ENCODE data around the gene PODN. TPM values are rescaled to one million over a fixed set of nuclear protein-coding genes. Genes with fewer than 3 reads are reported as not detected.

PODN gene
- total RNA-seq, 3 donors from 2014 or later (not counting 1 experiment from before 2014, with no cell fraction given) = 8.8 to 13.2 (median 11.2) TPM

GRCh38 chr1:53081384-53082066 lies 19.5 kb downstream of the PODN start:
- Histone ChIP-seq H3K4me3 (ENCODE audit: low read length) (no peak overlapping the region), H3K9me3 (ENCODE audit: control insufficient read depth, insufficient read depth, low read length) (no peaks in the 10 kb centered on the region), H3K4me1 (ENCODE audit: control insufficient read depth, insufficient read depth, low read length) (peaks cover 28% of the 10 kb centered on the region), H3K27me3 (ENCODE audit: control insufficient read depth, insufficient read depth, low read length) (no peaks in the 10 kb centered on the region), H3K27ac (ENCODE audit: low read length) (no peak overlapping the region), H3K36me3 (ENCODE audit: control insufficient read depth, insufficient read depth, low read length) (no peaks in the 10 kb centered on the region)
- Mint-ChIP-seq H3K4me3 (no peak overlapping the region), H3K27me3 (ENCODE audit: low read depth in 2 of 2) (no peaks in the 10 kb centered on the region), H3K4me1 (peaks cover 24 to 27% of the 10 kb centered on the region in 2 donors), H3K27ac (no peak overlapping the region), H3K36me3 (no peaks in the 10 kb centered on the region), H3K9me3 (no peaks in the 10 kb centered on the region)
- WGBS (ENCODE audit: insufficient coverage) = 90% methylated on average over 14 of the region's 14 CpGs
- no peak for DNase-seq
- ATAC-seq = no peak
- TF ChIP-seq CTCF (IDR thresholded peaks at IDR 0.05) = no peak
- intact Hi-C loops (cut with micrococcal nuclease) = no loop called here

- Histone ChIP-seq H3K36me3 (ENCODE audit: control insufficient read depth, insufficient read depth, low read length) (no peaks in the 10 kb centered on the region), H3K27ac (ENCODE audit: low read length) (no peak overlapping the region), H3K27me3 (ENCODE audit: control insufficient read depth, insufficient read depth, low read length) (no peaks in the 10 kb centered on the region), H3K4me1 (ENCODE audit: control insufficient read depth, insufficient read depth, low read length) (peaks cover 28% of the 10 kb centered on the region), H3K9me3 (ENCODE audit: control insufficient read depth, insufficient read depth, low read length) (no peaks in the 10 kb centered on the region), H3K4me3 (ENCODE audit: low read length) (no peak overlapping the region)
- H3K27me3 Mint-ChIP-seq (ENCODE audit: low read depth in 2 of 2) = no peaks in the 10 kb centered on the region
- H3K4me3 Mint-ChIP-seq = peak overlapping the region; percentile 71
- H3K36me3 Mint-ChIP-seq = no peaks in the 10 kb centered on the region
- WGBS (ENCODE audit: insufficient coverage) = 71% methylated on average over 13 of the region's 13 CpGs
- H3K4me1 Mint-ChIP-seq = peaks cover 24 to 27% of the 10 kb centered on the region in 2 donors
- no peak for TF ChIP-seq CTCF (IDR thresholded peaks at IDR 0.05)
- no peak for DNase-seq
- no peaks in the 10 kb centered on the region for H3K9me3 Mint-ChIP-seq
- ATAC-seq = no peak
- intact Hi-C loops (cut with micrococcal nuclease) = no loop called here
- H3K27ac Mint-ChIP-seq = peak overlapping the region in 1 of 2 donors; percentile 59
Measured at GRCh38 chr1:53082826-53083455, 20.9 kb downstream of the PODN start.

DNA sequence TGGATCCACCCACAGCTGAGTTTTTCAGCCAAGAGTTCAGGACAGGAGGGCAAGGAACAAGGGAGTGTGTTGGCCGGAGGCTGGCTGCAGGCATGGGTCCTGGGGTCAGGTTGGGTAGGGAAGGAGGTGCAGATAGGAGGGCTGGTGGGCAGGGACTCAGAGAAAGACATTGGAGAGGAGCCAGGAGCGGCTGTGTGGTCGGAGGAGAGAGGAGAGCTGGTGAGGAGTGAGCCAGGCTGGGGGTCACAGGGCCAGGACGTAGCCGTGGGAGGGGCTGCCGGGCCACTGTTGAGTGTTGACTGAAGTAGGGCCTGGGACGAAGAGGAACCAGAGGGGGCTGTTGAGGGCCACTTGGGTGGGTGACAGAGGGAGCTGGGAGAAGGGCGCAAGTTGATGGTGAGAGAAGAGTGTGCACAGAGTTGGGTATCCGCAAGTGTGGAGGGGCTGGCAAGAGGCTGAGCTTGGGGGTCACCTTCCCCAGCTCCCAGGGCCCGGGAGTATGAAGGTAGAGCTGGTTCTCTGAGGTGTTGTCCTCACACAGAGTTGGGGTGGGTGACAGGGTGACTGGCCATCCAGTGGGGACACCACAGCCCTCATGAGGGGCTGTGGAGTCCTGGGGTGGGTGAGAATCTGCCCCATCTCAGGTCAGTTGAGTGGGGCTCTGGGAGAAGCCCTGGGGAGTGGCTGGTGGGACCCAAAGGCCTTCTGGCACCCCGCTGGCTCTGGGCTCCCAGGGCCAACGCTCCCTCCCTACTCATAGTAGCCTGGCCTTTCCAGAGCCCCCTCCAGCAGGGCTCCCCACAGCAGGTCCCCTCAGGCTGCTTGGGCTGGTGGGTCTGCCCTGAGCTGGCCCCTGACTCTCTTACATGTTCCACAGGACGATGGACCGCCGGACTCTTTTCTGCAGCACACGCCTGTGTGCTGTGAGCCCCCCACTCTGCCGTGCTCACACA lies 21.9 kb downstream of the PODN start:
- intact Hi-C loops (cut with micrococcal nuclease) = no loop called here
- Histone ChIP-seq H3K27me3 (ENCODE audit: control insufficient read depth, insufficient read depth, low read length) (no peaks in the 10 kb centered on the region), H3K36me3 (ENCODE audit: control insufficient read depth, insufficient read depth, low read length) (no peaks in the 10 kb centered on the region), H3K4me3 (ENCODE audit: low read length) (no peak overlapping the region), H3K9me3 (ENCODE audit: control insufficient read depth, insufficient read depth, low read length) (no peaks in the 10 kb centered on the region), H3K4me1 (ENCODE audit: control insufficient read depth, insufficient read depth, low read length) (peaks cover 28% of the 10 kb centered on the region), H3K27ac (ENCODE audit: low read length) (peak overlapping the region; percentile 40)
- H3K27me3 Mint-ChIP-seq (ENCODE audit: low read depth in 2 of 2) = no peaks in the 10 kb centered on the region
- H3K4me1 Mint-ChIP-seq = peaks cover 24 to 27% of the 10 kb centered on the region in 2 donors
- no peaks in the 10 kb centered on the region for H3K36me3 Mint-ChIP-seq
- 79% methylated on average over 17 of the region's 17 CpGs for WGBS (ENCODE audit: insufficient coverage)
- DNase-seq (no peak), ATAC-seq (no peak)
- H3K4me3 Mint-ChIP-seq = peak overlapping the region; percentile 71
- peak overlapping the region; percentile 30 to 59 for H3K27ac Mint-ChIP-seq
- no peak for TF ChIP-seq CTCF (IDR thresholded peaks at IDR 0.05)
- no peaks in the 10 kb centered on the region for H3K9me3 Mint-ChIP-seq

Measured in natural killer cell (primary cell).